Right cardiac atrium (tissue), 5 donors: ENCODE measurements around the gene GP9. TPM values are rescaled to one million over a fixed set of nuclear protein-coding genes. Genes with fewer than 3 reads are reported as not detected.

Experiments
- ATAC-seq, 2 donors: fragments of 200-7000 bp; cut with Tn5 transposase; one replicate each; pipeline versions ENCODE4 v1.8.0 to v1.9.1; 2020; ENCODE audit warnings: moderate library complexity in 2 of 2, mild to moderate bottlenecking in 1 of 2
- DNase-seq, 3 donors: peaks; one replicate each; pipeline ENCODE4 v3.0.0-alpha.2; 2020
- H3K27ac ChIP-seq: one replicate; pipeline ENCODE4 v1.5.1; 2013; ENCODE audit warnings: mild to moderate bottlenecking, low read length, control low read depth, moderate library complexity
- H3K27me3 ChIP-seq: one replicate; pipeline ENCODE4 v1.6.1; 2013; ENCODE audit not compliant: control insufficient read depth, insufficient read depth
- H3K4me1 ChIP-seq: one replicate; pipeline ENCODE4 v1.6.1; 2013; ENCODE audit warnings: low read length; ENCODE audit not compliant: control insufficient read depth, insufficient read depth
- H3K4me3 ChIP-seq: one replicate; pipeline ENCODE4 v1.5.1; 2013; ENCODE audit warnings: low read length, control low read depth
- H3K9me3 ChIP-seq: one replicate; pipeline ENCODE4 v1.6.1; 2013; ENCODE audit warnings: low read length; ENCODE audit not compliant: control insufficient read depth
- WGBS: extraction: QIAGEN DNeasy Blood & Tissue Kit; methylation state at CpG from one replicate; pipeline ENCODE4 v1.1.7; 2013; 5-methylcytosine and 5-hydroxymethylcytosine counted together
- intact Hi-C, 4 donors: fragments of 100-400 bp; cut with DNase I; formaldehyde crosslinking; loops; one replicate each; pipeline versions ENCODE4 v1.11.0 to v1.14.0; 2022 to 2023
- polyA plus RNA-seq: library from polyadenylated mRNA; stranded (reverse); fragments of 200-250 nt; gene quantifications from one replicate; pipeline ENCODE4 v1.2.3, GENCODE V29; 2013
- total RNA-seq, 4 donors: library from RNA; stranded (reverse); fragmentation: NEBNext Ultra II Directional; extraction: Animal tissue kit (Norgen Biotek cat#: 25700); gene quantifications; one replicate each; pipeline ENCODE4 v1.2.1, GENCODE V29; 2021
- donor health status: healthy with polysubstance abuse.
- donor health status: DM: no; HTN: yes; CAD: no.
- donor health status: DM: no; HTN: no; CAD: no.
- donor health status: DM: no; HTN: yes; CAD: no; lungs with severe emphysema.
- donor health status: DM: yes; HTN: yes; CAD: no.

The GP9 gene
- total and polyA plus RNA-seq, 5 donors: not detected

DNA sequence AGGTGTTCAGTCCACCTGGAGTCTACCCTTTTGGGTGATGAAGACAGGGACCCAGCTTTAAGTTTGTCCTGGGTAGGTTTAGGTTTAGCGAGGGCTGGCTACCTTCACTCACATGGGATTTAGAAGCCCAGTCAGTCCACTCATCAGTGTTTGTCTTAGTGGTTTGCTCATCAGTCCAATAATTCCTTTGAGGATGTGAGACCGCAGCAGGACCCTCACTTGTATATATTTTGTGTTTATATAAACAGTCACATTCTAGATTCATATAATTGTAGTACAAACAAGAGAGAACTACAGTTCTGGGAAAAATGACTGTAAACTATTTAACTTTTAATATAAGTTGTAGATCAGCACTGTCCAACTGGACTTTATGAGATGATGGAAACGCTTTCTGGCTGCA lies 41.3 kb upstream of the GP9 start:
- H3K4me3 ChIP-seq: no peak overlapping the region
- 94% methylated on average over 3 of the region's 3 CpGs for WGBS
- H3K9me3 ChIP-seq: no peaks in the 10 kb centered on the region
- H3K27me3 ChIP-seq: no peaks in the 10 kb centered on the region
- ATAC-seq: no peak
- no peak overlapping the region for H3K27ac ChIP-seq
- intact Hi-C loops: no loop called here
- peaks cover 11% of the 10 kb centered on the region for H3K4me1 ChIP-seq
- DNase-seq: no peak

GRCh38 chr3:129020691-129021090 lies 39.9 kb upstream of the GP9 start:
- Histone ChIP-seq H3K27ac (no peak overlapping the region), H3K27me3 (no peaks in the 10 kb centered on the region), H3K9me3 (no peaks in the 10 kb centered on the region), H3K4me3 (no peak overlapping the region), H3K4me1 (peaks cover 6% of the 10 kb centered on the region)
- ATAC-seq (no peak), DNase-seq (no peak)
- 80% methylated on average over 5 of the region's 5 CpGs for WGBS
- intact Hi-C loops: no loop called here

DNA sequence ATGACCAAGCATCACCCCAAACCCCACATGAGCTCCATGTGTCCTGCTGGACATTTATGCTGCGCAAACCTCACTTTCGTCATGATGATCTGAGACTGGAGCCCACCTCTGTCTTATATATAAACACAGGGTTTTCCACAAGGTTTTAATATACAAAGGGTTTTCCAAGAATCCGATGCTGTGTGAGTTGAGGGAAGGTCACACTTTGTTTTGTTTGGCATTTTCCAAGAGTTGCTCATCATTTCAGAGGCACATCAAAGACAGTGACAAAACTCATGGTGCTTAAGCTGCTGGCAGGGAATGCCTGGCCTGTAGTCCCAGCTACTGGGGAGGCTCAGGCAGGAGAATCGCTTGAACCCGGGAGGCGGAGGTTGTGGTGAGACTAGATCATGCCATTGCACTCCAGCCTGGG lies 39.4 kb upstream of the GP9 start:
- DNase-seq (no peak), ATAC-seq (no peak)
- Histone ChIP-seq H3K27ac (no peak overlapping the region), H3K4me3 (no peak overlapping the region), H3K9me3 (no peaks in the 10 kb centered on the region), H3K27me3 (no peaks in the 10 kb centered on the region), H3K4me1 (peaks cover 4% of the 10 kb centered on the region)
- intact Hi-C loops: no loop called here
- WGBS: 73% methylated on average over 6 of the region's 6 CpGs

DNA sequence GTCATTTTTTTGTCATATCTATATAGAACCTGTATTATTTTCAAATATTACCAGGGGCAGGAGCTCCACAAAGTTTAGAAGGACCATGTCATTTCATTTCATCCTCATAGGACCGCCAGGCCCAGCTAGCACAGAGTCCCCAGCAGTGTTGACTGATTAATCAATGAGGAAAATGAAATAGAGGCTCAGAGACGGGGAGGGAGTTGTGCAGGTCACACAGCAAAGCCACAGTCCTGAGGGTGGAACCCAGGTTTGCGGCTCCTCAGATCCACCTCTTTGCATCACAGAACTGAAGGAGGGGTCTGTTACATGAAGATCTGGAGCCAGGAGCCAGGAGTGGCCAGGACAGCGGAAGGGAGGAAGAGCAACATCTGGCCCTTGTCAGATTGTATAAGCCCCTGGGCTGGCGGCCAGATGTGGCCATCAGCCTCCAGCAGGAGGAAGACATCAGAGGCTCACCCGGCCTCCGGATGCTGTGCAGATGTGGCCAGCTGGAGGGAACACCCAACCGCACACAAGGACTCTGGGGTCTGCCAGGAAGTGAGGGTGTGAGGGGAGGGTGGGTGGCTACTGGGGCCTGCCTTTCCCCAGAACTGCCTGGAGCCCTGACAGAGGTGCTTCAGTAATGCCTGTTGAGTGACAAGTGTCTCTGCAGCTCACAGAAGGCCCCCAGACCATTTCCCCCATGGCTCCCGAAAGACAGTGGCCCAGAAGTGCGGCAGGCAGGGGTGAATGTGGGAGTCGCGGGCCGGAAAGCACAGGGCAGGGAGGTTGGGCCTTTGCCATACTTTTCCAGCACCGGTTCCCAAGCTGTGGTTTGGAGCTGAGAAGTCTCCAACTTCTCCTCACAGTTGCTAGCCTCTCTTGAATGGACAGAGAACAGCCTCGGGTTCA lies 38.2 kb upstream of the GP9 start:
- no peaks in the 10 kb centered on the region for H3K9me3 ChIP-seq
- peaks cover 2% of the 10 kb centered on the region for H3K4me1 ChIP-seq
- no peak overlapping the region for H3K4me3 ChIP-seq
- DNase-seq (peak; percentile 84 to 90 (median 89)), ATAC-seq (peak; percentile 48 to 65)
- H3K27me3 ChIP-seq: no peaks in the 10 kb centered on the region
- WGBS: 43% methylated on average over 15 of the region's 15 CpGs
- no peak overlapping the region for H3K27ac ChIP-seq
- intact Hi-C loops: no loop called here

DNA sequence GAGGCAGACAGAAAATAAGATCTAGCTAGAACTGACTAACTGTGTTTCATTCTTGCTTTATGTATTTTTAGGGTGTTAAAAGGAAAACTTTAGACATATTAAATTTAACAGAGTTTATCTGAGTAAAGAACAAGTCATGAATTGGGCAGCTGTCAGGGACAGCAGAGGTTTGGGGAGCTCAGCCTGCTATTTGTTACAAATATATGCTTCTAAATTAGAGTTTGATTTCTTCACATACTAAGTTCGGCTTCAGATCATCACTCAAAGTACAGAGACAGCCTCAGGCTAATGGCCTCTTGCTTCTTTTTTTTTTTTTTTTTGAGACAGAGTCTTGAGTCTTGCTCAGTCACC lies 37.6 kb upstream of the GP9 start:
- Histone ChIP-seq H3K4me3 (no peak overlapping the region), H3K4me1 (peaks cover 2% of the 10 kb centered on the region), H3K27ac (no peak overlapping the region), H3K27me3 (no peaks in the 10 kb centered on the region), H3K9me3 (no peaks in the 10 kb centered on the region)
- 65% methylated on average over 1 of the region's 1 CpG for WGBS
- no peak for DNase-seq
- no peak for ATAC-seq
- intact Hi-C loops: no loop called here

DNA sequence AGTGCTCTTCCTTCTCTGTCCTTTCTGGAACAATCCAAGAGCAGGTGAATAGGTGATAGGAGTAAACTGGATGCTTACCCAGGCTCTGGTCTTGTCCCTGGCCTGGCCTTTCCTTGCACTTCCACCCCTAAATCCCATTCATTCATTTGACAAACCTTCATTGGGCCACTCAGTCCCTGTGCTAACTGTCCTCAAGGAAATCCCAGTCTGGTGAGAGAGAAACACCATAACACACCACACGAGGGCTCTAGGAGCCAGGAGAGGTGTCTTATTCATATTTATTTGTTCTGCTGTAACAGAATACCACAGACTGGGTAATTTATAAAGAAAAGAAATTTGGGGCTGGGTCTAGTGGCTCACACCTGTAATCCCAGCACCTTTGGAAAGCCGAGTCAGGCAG lies 36.7 kb upstream of the GP9 start:
- H3K27ac ChIP-seq: no peak overlapping the region
- no peaks in the 10 kb centered on the region for H3K27me3 ChIP-seq
- H3K4me3 ChIP-seq: no peak overlapping the region
- H3K4me1 ChIP-seq: peaks cover 2% of the 10 kb centered on the region
- DNase-seq (no peak), ATAC-seq (no peak)
- no peaks in the 10 kb centered on the region for H3K9me3 ChIP-seq
- WGBS: 83% methylated on average over 2 of the region's 2 CpGs
- intact Hi-C loops: no loop called here

DNA sequence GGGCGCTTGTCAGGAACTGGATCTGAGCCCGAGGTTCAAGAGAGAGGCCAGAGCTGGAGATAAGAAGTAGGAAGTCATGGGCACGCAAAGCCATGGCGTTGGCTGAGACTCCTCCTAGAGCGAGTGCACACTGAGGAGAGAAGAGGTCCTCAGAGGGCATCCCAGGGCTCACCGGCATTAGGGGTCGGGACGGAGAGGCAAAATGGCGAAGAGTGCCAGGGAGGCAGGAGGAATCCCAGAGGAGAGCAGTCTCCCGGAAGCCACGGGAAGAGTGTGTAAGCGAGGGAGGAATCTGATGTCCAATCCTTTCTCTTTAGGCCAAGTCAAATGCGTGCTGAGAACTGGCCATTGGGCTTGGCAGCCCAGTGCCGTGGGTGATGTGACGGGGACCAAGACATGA lies 35.5 kb upstream of the GP9 start:
- H3K4me3 ChIP-seq: no peak overlapping the region
- H3K4me1 ChIP-seq: peaks cover 2% of the 10 kb centered on the region
- DNase-seq (peak in 2 of 3 donors; percentile 5 to 47), ATAC-seq (no peak)
- 77% methylated on average over 15 of the region's 15 CpGs for WGBS
- intact Hi-C loops: no loop called here
- H3K27me3 ChIP-seq: no peaks in the 10 kb centered on the region
- H3K27ac ChIP-seq: no peak overlapping the region
- H3K9me3 ChIP-seq: no peaks in the 10 kb centered on the region

DNA sequence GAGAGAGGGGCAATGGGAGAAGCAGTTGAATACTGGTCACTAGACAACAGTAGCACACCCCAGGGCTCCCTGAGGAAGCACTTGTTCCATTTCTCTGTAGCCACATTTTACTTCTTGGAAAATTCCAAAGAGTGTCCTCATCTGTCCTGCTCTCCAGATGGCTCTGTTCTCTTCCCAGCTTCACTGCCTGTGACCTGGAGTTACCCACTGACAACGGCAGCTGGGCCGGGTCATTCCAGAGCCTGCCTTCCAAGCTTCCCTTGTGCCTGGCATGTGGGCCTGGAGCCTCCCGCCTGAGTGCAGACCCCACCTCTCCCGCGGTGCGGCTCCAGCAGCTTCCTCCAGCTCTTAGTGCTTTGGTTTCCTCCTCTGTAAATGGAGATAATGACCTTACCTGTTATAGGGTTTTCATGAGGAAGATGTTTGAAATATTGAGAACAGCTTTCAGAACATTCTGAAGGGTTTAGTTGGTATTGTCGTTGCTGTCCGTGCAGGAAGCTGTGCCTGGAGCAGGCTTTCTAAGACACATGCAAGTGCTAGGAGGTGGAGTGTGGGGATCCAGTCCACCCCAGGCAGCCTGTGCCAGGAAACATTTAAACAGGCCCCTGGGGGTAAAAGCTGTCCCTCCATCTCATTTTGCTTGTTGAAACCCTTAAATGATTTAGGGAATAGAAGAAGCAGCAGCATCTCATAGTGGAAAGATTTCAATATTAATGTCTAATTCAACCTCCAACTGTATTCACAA lies 34.7 kb upstream of the GP9 start:
- ATAC-seq (peak in 1 of 2 donors; percentile 9), DNase-seq (peak in 2 of 3 donors; percentile 32 to 71)
- no peak overlapping the region for H3K4me3 ChIP-seq
- 35% methylated on average over 8 of the region's 8 CpGs for WGBS
- H3K27me3 ChIP-seq: no peaks in the 10 kb centered on the region
- no peak overlapping the region for H3K27ac ChIP-seq
- H3K4me1 ChIP-seq: peaks cover 2% of the 10 kb centered on the region
- H3K9me3 ChIP-seq: no peaks in the 10 kb centered on the region
- intact Hi-C loops: no loop called here

GRCh38 chr3:129026728-129027543 lies 33.6 kb upstream of the GP9 start:
- Histone ChIP-seq H3K27ac (peak overlapping the region; percentile 14), H3K4me1 (peaks cover 2% of the 10 kb centered on the region), H3K9me3 (no peaks in the 10 kb centered on the region), H3K4me3 (peak overlapping the region; percentile 45), H3K27me3 (no peaks in the 10 kb centered on the region)
- peak; percentile 97 to 98 for ATAC-seq
- 4% methylated on average over 54 of the region's 54 CpGs for WGBS
- peak; percentile 93 to 97 (median 96) for DNase-seq
- intact Hi-C loops: no loop called here

DNA sequence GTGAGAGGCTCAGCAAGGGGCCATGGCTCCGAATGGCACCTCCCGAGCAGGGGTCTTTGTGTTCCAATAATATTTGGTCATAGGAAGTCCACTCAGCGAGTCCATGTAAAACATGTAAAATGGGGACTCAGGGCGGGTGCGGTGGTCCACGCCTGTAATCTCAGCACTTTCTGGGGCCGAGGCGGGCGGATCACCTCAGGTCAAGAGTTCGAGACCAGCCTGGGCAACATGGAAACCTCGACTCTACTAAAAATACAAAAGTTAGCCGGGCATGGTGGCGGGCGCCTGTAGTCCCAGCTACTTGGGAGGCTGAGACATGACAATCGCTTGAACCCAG lies 33.1 kb upstream of the GP9 start:
- Histone ChIP-seq H3K4me3 (peak overlapping the region; percentile 45), H3K4me1 (peaks cover 2% of the 10 kb centered on the region), H3K27ac (no peak overlapping the region), H3K27me3 (no peaks in the 10 kb centered on the region), H3K9me3 (no peaks in the 10 kb centered on the region)
- no peak for DNase-seq
- intact Hi-C loops: no loop called here
- no peak for ATAC-seq
- 80% methylated on average over 15 of the region's 15 CpGs for WGBS

GRCh38 chr3:129028866-129029265 lies 31.7 kb upstream of the GP9 start:
- no peak overlapping the region for H3K4me3 ChIP-seq
- no peak overlapping the region for H3K27ac ChIP-seq
- H3K27me3 ChIP-seq: no peaks in the 10 kb centered on the region
- DNase-seq (no peak), ATAC-seq (no peak)
- no peaks in the 10 kb centered on the region for H3K9me3 ChIP-seq
- 92% methylated on average over 13 of the region's 13 CpGs for WGBS
- H3K4me1 ChIP-seq: peaks cover 2% of the 10 kb centered on the region
- intact Hi-C loops: no loop called here
